Effector memory CD4-positive, alpha-beta T cell (primary cell): ENCODE measurements around the gene HMCN1.
"Not testable (repeated sequence)": the region's sequence is repeated elsewhere in the genome, so short reads cannot be mapped to it uniquely, and the experiment has no call there.

Source experiments
- DNase-seq, 3 donors: peaks; one replicate each; pipeline ENCODE4 v3.0.0-alpha.2; 2020
- H3K27ac ChIP-seq: 2 replicates; pipeline ENCODE4 v1.7.0; 2013; ENCODE audit warnings: mild to moderate bottlenecking, low read length, moderate library complexity; ENCODE audit not compliant: insufficient read depth, poor library complexity, severe bottlenecking
- H3K27me3 ChIP-seq: replicated peaks from 2 replicates; pipeline ENCODE4 v1.7.0; 2013; ENCODE audit warnings: mild to moderate bottlenecking, low read length; ENCODE audit not compliant: insufficient read depth, control insufficient read depth, poor library complexity, severe bottlenecking
- H3K36me3 ChIP-seq: 2 replicates; pipeline ENCODE4 v1.7.0; 2013; ENCODE audit warnings: mild to moderate bottlenecking, low read length, moderate library complexity; ENCODE audit not compliant: control insufficient read depth, insufficient read depth
- H3K4me1 ChIP-seq: 2 replicates; pipeline ENCODE4 v1.7.0; 2013; ENCODE audit warnings: low read length, mild to moderate bottlenecking; ENCODE audit not compliant: control insufficient read depth, insufficient read depth, poor library complexity, severe bottlenecking
- H3K4me3 ChIP-seq: 2 replicates; pipeline ENCODE4 v1.7.0; 2013; ENCODE audit warnings: low read length, low read depth, mild to moderate bottlenecking; ENCODE audit not compliant: insufficient read depth, poor library complexity, severe bottlenecking
- H3K9me3 ChIP-seq: 2 replicates; pipeline ENCODE4 v1.7.0; 2013; ENCODE audit warnings: mild to moderate bottlenecking, low read length, moderate library complexity; ENCODE audit not compliant: control insufficient read depth

Gene HMCN1

GRCh38 chr1:185880330-185880729 is 146.1 kb downstream of the HMCN1 start:
- Histone ChIP-seq H3K4me1 (no peaks in the 10 kb centered on the region), H3K9me3 (no peaks in the 10 kb centered on the region), H3K27me3 (no peaks in the 10 kb centered on the region), H3K36me3 (no peaks in the 10 kb centered on the region), H3K4me3 (no peak overlapping the region), H3K27ac (no peak overlapping the region)
- DNase-seq = no peak

DNA sequence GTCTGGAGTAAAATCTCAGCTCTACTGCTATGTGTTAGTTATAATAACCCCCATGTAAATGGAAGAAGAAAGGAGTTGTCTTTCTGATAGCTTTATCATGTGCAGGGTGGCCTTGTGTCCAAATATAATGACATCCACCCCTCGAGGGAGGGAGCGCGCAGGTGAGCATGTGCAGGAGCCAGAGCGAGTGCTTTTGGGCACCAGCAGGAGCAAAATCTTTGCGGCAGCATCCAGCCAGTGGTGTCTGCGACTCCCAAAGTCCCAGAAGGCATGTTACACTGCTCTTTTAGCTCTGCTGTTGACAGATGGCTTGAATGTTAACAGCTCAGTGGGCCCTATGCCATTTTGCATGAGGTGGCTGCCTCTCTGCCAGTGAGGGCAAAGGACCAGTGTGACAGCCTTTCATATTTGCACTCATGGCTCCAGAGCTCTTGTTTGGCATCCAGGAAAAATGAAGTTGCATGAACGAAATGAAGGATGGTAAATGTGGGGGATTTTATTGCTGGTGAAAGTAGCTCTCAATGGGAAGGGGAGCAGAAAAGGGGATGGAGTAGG is 146.7 kb downstream of the HMCN1 start:
- H3K9me3 ChIP-seq = no peaks in the 10 kb centered on the region
- no peaks in the 10 kb centered on the region for H3K27me3 ChIP-seq
- H3K4me1 ChIP-seq = no peaks in the 10 kb centered on the region
- DNase-seq = no peak
- no peaks in the 10 kb centered on the region for H3K36me3 ChIP-seq
- H3K4me3 ChIP-seq = no peak overlapping the region
- no peak overlapping the region for H3K27ac ChIP-seq

- Histone ChIP-seq H3K27ac (no peak overlapping the region), H3K4me1 (no peaks in the 10 kb centered on the region)
- DNase-seq = no peak
Measured at GRCh38 chr1:185886046-185886445, 151.9 kb downstream of the HMCN1 start.

GRCh38 chr1:185886671-185887070 is 152.5 kb downstream of the HMCN1 start:
- H3K4me3 ChIP-seq = no peak overlapping the region

More at GRCh38 chr1:185886046-185886445, 151.9 kb downstream of the HMCN1 start:
- H3K9me3 ChIP-seq = no peaks in the 10 kb centered on the region
- H3K27me3 ChIP-seq = no peaks in the 10 kb centered on the region
- no peaks in the 10 kb centered on the region for H3K36me3 ChIP-seq
- H3K4me3 ChIP-seq = no peak overlapping the region

GRCh38 chr1:185892831-185893403 is 158.7 kb downstream of the HMCN1 start:
- H3K4me1 ChIP-seq, DNase-seq, H3K9me3 ChIP-seq, H3K27me3 ChIP-seq, H3K36me3 ChIP-seq, H3K4me3 ChIP-seq, H3K27ac ChIP-seq: not testable (repeated sequence)

More at GRCh38 chr1:185886671-185887070, 152.5 kb downstream of the HMCN1 start:
- Histone ChIP-seq H3K27me3 (no peaks in the 10 kb centered on the region), H3K9me3 (no peaks in the 10 kb centered on the region), H3K27ac (no peak overlapping the region), H3K36me3 (no peaks in the 10 kb centered on the region), H3K4me1 (no peaks in the 10 kb centered on the region)
- no peak for DNase-seq

- H3K4me1 ChIP-seq = no peaks in the 10 kb centered on the region
- H3K4me3 ChIP-seq = no peak overlapping the region
- no peak overlapping the region for H3K27ac ChIP-seq
- no peaks in the 10 kb centered on the region for H3K9me3 ChIP-seq
- no peaks in the 10 kb centered on the region for H3K27me3 ChIP-seq
- DNase-seq = no peak
- no peaks in the 10 kb centered on the region for H3K36me3 ChIP-seq
Measured at GRCh38 chr1:185894791-185895190, 160.6 kb downstream of the HMCN1 start.

DNA sequence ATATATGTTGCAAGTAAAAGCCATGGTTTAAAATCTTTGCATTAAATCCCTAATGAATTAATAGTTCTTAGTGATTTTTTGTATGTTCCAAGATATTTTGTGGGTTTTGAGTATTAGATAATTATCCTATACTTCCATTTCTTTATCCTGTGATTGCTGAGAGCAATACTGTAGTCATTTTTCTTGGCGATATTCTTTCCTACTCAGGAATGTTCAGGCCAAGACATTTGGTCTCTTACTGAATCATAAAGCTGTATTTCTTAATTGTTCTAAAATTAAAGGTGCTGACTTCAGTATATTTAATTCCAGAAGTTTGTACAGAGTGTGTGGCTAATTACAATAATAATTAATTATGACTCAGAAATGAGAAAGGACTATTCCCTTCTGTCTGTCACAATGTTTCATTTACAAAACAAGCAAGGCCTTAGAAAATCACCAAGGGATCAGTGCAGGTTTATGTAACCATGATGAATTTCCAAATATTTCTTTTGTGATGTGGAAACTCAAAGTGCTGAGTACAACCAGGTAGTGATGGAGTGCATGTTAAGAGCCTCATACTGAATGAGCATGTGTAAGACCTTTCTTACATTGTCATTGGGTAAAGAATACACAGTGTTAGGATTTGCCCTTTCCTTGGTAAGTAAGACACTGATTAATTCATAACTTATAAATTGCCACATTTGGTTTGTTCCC is 161.2 kb downstream of the HMCN1 start:
- no peak for DNase-seq

GRCh38 chr1:185896863-185897262 is 162.7 kb downstream of the HMCN1 start:
- Histone ChIP-seq H3K4me3 (no peak overlapping the region), H3K36me3 (no peaks in the 10 kb centered on the region), H3K4me1 (no peaks in the 10 kb centered on the region), H3K9me3 (no peaks in the 10 kb centered on the region), H3K27ac (no peak overlapping the region), H3K27me3 (no peaks in the 10 kb centered on the region)
- no peak for DNase-seq

More for the DNA sequence above, 161.2 kb downstream of the HMCN1 start:
- Histone ChIP-seq H3K9me3 (no peaks in the 10 kb centered on the region), H3K4me3 (no peak overlapping the region), H3K27ac (no peak overlapping the region), H3K36me3 (no peaks in the 10 kb centered on the region), H3K27me3 (no peaks in the 10 kb centered on the region), H3K4me1 (no peaks in the 10 kb centered on the region)

DNA sequence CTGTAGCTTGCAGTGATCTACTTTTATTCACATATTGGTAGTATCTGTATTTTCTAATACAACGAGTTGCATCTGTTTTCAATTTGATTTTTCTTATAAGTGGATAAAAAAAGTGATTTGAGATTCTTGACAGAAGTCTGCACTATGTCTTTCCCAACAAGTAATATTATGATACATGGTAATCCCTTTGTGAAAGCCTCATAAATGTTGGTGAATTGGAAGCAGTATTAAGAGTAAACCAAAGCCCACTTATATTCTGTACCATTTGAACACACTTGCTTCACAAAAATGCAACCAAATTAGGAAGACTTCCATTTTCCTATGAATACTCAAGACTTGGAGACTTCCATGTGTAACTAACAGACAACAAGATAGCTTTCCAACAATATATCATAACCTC is 172.0 kb downstream of the HMCN1 start:
- H3K27ac ChIP-seq = no peak overlapping the region
- no peaks in the 10 kb centered on the region for H3K36me3 ChIP-seq
- DNase-seq = no peak
- no peak overlapping the region for H3K4me3 ChIP-seq
- no peaks in the 10 kb centered on the region for H3K4me1 ChIP-seq
- H3K9me3 ChIP-seq = no peaks in the 10 kb centered on the region
- H3K27me3 ChIP-seq = no peaks in the 10 kb centered on the region

DNA sequence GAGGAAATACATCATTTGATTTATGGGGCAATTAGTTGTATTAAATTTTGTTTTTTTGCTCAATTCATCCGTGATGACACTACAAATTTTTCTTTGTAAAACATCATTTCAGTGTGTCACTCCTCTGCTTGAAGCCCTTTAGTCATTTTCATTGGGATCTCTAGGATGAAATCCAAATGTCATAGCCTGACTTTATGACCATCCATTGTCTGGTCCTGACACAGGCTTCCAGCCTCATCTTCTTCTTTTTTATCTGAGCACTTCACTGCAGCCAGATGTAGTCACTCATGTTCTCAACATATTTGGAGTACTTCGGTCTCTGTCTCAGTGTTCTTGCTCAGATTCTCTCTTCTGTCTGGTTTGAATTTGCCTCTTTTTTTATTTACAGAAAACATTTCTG is 173.1 kb downstream of the HMCN1 start:
- no peaks in the 10 kb centered on the region for H3K9me3 ChIP-seq
- no peak overlapping the region for H3K4me3 ChIP-seq
- DNase-seq = no peak
- H3K27me3 ChIP-seq = no peaks in the 10 kb centered on the region
- H3K4me1 ChIP-seq = no peaks in the 10 kb centered on the region
- no peaks in the 10 kb centered on the region for H3K36me3 ChIP-seq
- H3K27ac ChIP-seq = no peak overlapping the region
